Measurements from ENCODE around the gene CNNM1. TPM values are rescaled to one million over a fixed set of nuclear protein-coding genes. Genes with fewer than 3 reads are reported as not detected.

The CNNM1 gene
- total RNA-seq: not detected

- ATAC-seq: no peak
- Histone ChIP-seq H3K36me3 (no peaks in the 10 kb centered on the region), H3K9me3 (no peaks in the 10 kb centered on the region), H3K4me1 (peaks cover 0 to 9% of the 10 kb centered on the region in 2 donors), H3K27ac (no peak within 1 kb of the TSS), H3K27me3 (peaks cover 29 to 64% (median 46%) of the 10 kb centered on the region in 3 donors), H3K4me3 (peak within 1 kb of the TSS; percentile 42 to 55 (median 46))
- DNase-seq: no peak
- intact Hi-C loops (cut with DNase I; ENCODE audit: low total_unique reads) (no loop called here), in situ Hi-C loops (cut with MboI; ENCODE audit: low sequenced_read_pairs in 4 of 4) (no loop called here)
- no peak for TF ChIP-seq POLR2A (IDR thresholded peaks at IDR 0.05)
- TF ChIP-seq CTCF (IDR thresholded peaks at IDR 0.05 in 4 of 5, conservative IDR thresholded peaks at IDR 0.05 in 1 of 5): no peak
Observed at GRCh38 chr10:99329304-99329553, at the start of gene CNNM1. Gene CNNM1 (plus strand): TSS chr10:99329356. CDS start chr10:99329388, 32 bp downstream.

- H3K4me1 ChIP-seq: no peaks in the 10 kb centered on the region
- H3K27ac ChIP-seq: no peak overlapping the region
- no peak overlapping the region for H3K4me3 ChIP-seq
- no peak for DNase-seq
- TF ChIP-seq CTCF (IDR thresholded peaks at IDR 0.05 in 4 of 5, conservative IDR thresholded peaks at IDR 0.05 in 1 of 5) (no peak), POLR2A (IDR thresholded peaks at IDR 0.05) (no peak)
- no peaks in the 10 kb centered on the region for H3K27me3 ChIP-seq
- H3K9me3 ChIP-seq: no peaks in the 10 kb centered on the region
- no peak for ATAC-seq
- intact Hi-C loops (cut with DNase I; ENCODE audit: low total_unique reads) (no loop called here), in situ Hi-C loops (cut with MboI; ENCODE audit: low sequenced_read_pairs in 4 of 4) (no loop called here)
- no peaks in the 10 kb centered on the region for H3K36me3 ChIP-seq
Observed at GRCh38 chr10:99279626-99280111, 49.5 kb upstream of the CNNM1 start.

- ATAC-seq: no peak
Observed at GRCh38 chr10:99280472-99280871, 48.7 kb upstream of the CNNM1 start.

GRCh38 chr10:99285881-99286280, 43.3 kb upstream of the CNNM1 start:
- in situ Hi-C loops (cut with MboI; ENCODE audit: low sequenced_read_pairs in 4 of 4): no loop called here
- Histone ChIP-seq H3K36me3 (no peaks in the 10 kb centered on the region), H3K4me1 (no peaks in the 10 kb centered on the region), H3K9me3 (no peaks in the 10 kb centered on the region), H3K27ac (no peak overlapping the region), H3K27me3 (no peaks in the 10 kb centered on the region), H3K4me3 (no peak overlapping the region)
- ATAC-seq (no peak), DNase-seq (no peak)
- no peak for TF ChIP-seq CTCF (IDR thresholded peaks at IDR 0.05 in 4 of 5, conservative IDR thresholded peaks at IDR 0.05 in 1 of 5)
- no peak for TF ChIP-seq POLR2A (IDR thresholded peaks at IDR 0.05)
- intact Hi-C loops (cut with DNase I; ENCODE audit: low total_unique reads): no loop called here

More at GRCh38 chr10:99280472-99280871, 48.7 kb upstream of the CNNM1 start:
- in situ Hi-C loops (cut with MboI; ENCODE audit: low sequenced_read_pairs in 4 of 4) (no loop called here), intact Hi-C loops (cut with DNase I; ENCODE audit: low total_unique reads) (no loop called here)
- Histone ChIP-seq H3K36me3 (no peaks in the 10 kb centered on the region), H3K27me3 (no peaks in the 10 kb centered on the region), H3K4me1 (no peaks in the 10 kb centered on the region), H3K9me3 (no peaks in the 10 kb centered on the region), H3K4me3 (no peak overlapping the region), H3K27ac (no peak overlapping the region)
- DNase-seq: no peak
- no peak for TF ChIP-seq CTCF (IDR thresholded peaks at IDR 0.05 in 4 of 5, conservative IDR thresholded peaks at IDR 0.05 in 1 of 5)
- TF ChIP-seq POLR2A (IDR thresholded peaks at IDR 0.05): no peak

- TF ChIP-seq CTCF (IDR thresholded peaks at IDR 0.05 in 4 of 5, conservative IDR thresholded peaks at IDR 0.05 in 1 of 5) (no peak), POLR2A (IDR thresholded peaks at IDR 0.05) (no peak)
- Histone ChIP-seq H3K27me3 (no peaks in the 10 kb centered on the region), H3K9me3 (no peaks in the 10 kb centered on the region), H3K27ac (no peak overlapping the region), H3K36me3 (no peaks in the 10 kb centered on the region), H3K4me3 (no peak overlapping the region), H3K4me1 (no peaks in the 10 kb centered on the region)
- DNase-seq (no peak), ATAC-seq (no peak)
- intact Hi-C loops (cut with DNase I; ENCODE audit: low total_unique reads) (no loop called here), in situ Hi-C loops (cut with MboI; ENCODE audit: low sequenced_read_pairs in 4 of 4) (no loop called here)
Observed at GRCh38 chr10:99290306-99290705, 38.9 kb upstream of the CNNM1 start.

All from gastrocnemius medialis (tissue), 4 donors.